Measurements from ENCODE around the gene SPATA3. TPM values are rescaled to one million over a fixed set of nuclear protein-coding genes. Genes with fewer than 3 reads are reported as not detected.
A peak's percentile ranks its signal among the peaks of the same experiment; 100 is the strongest.

The SPATA3 gene
- polyA plus RNA-seq, 6 donors from 2014 or later = not detected

GRCh38 chr2:230974096-230974913 is 21.6 kb upstream of the SPATA3 start:
- Mint-ChIP-seq H3K4me3 (peak overlapping the region in 1 of 8 donors; percentile 54), H3K9me3 (peaks cover 0 to 2% (median 0%) of the 10 kb centered on the region in 7 donors), H3K27me3 (peaks cover 23 to 30% (median 28%) of the 10 kb centered on the region in 3 donors), H3K27ac (peak overlapping the region in 3 of 6 donors; percentile 27 to 65 (median 56)), H3K4me1 (peaks cover 0 to 6% (median 3%) of the 10 kb centered on the region in 3 donors), H3K36me3 (no peaks in the 10 kb centered on the region)
- DNase-seq (no peak), ATAC-seq (ENCODE audit: low read depth in 2 of 2) (peak; percentile 69 to 84)

GRCh38 chr2:230975927-230976326 is 20.0 kb upstream of the SPATA3 start:
- Mint-ChIP-seq H3K36me3 (no peaks in the 10 kb centered on the region), H3K4me3 (no peak overlapping the region), H3K4me1 (peaks cover 0 to 6% (median 3%) of the 10 kb centered on the region in 3 donors), H3K27ac (no peak overlapping the region), H3K9me3 (peaks cover 0 to 2% (median 0%) of the 10 kb centered on the region in 7 donors), H3K27me3 (peaks cover 23 to 28% (median 26%) of the 10 kb centered on the region in 3 donors)
- ATAC-seq (ENCODE audit: low read depth in 2 of 2) = no peak
- no peak for DNase-seq

DNA sequence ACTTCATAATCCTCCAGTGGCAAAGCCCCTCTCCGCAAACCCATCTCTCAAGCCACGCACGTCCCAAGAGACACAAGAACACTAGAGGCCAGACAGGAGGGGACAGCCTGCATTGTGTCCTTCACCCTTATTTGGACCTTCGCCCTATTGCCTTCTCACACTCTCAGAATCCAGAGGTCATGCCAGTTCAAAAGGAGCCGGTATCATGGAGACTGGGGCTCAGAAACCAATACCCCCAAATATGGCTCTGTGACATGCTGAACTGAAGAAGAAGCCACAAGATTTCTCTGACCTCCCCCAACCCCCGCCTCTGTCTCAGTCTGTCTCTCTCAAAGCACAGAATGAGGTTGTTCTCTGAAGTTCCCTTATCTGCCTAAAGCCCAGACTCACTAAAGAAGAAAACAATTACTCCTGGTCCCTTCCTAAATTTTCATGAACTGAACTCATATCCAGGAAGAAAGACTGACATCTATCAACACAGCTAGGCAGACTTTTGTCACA is 19.2 kb upstream of the SPATA3 start:
- Mint-ChIP-seq H3K27ac (no peak overlapping the region), H3K4me3 (no peak overlapping the region), H3K27me3 (peaks cover 26 to 28% (median 27%) of the 10 kb centered on the region in 3 donors), H3K36me3 (no peaks in the 10 kb centered on the region), H3K9me3 (peaks cover 0 to 2% (median 0%) of the 10 kb centered on the region in 7 donors), H3K4me1 (peaks cover 0 to 6% (median 3%) of the 10 kb centered on the region in 3 donors)
- no peak for ATAC-seq (ENCODE audit: low read depth in 2 of 2)
- DNase-seq = no peak

GRCh38 chr2:230980468-230980867 is 15.5 kb upstream of the SPATA3 start:
- no peak for ATAC-seq (ENCODE audit: low read depth in 2 of 2)
- Mint-ChIP-seq H3K4me1 (no peaks in the 10 kb centered on the region), H3K9me3 (no peaks in the 10 kb centered on the region), H3K4me3 (no peak overlapping the region), H3K27ac (no peak overlapping the region), H3K27me3 (peaks cover 18 to 35% (median 34%) of the 10 kb centered on the region in 3 donors), H3K36me3 (no peaks in the 10 kb centered on the region)
- no peak for DNase-seq

DNA sequence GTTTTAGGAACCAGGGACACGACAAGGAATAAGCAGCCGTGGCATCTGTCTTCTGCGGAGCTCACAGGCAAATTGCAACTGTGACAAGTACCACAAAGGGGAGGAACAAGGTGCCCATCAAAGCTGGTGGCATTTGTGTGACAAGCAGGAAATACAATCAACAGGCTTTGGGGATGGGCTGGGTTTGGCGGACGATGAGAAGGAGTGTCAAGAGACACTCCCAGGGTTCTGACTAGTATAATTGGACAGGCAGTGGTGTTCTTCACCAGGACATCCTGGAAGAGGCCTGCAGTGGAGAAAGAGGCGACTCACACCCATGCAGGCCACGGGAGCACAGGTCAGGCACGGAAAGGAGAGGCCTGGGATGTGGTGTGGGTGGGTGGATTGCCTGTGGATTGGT is 14.2 kb upstream of the SPATA3 start:
- Mint-ChIP-seq H3K4me1 (no peaks in the 10 kb centered on the region), H3K27me3 (peaks cover 13 to 34% (median 31%) of the 10 kb centered on the region in 3 donors), H3K36me3 (no peaks in the 10 kb centered on the region), H3K4me3 (no peak overlapping the region), H3K9me3 (no peaks in the 10 kb centered on the region), H3K27ac (no peak overlapping the region)
- DNase-seq (no peak), ATAC-seq (ENCODE audit: low read depth in 2 of 2) (no peak)

DNA sequence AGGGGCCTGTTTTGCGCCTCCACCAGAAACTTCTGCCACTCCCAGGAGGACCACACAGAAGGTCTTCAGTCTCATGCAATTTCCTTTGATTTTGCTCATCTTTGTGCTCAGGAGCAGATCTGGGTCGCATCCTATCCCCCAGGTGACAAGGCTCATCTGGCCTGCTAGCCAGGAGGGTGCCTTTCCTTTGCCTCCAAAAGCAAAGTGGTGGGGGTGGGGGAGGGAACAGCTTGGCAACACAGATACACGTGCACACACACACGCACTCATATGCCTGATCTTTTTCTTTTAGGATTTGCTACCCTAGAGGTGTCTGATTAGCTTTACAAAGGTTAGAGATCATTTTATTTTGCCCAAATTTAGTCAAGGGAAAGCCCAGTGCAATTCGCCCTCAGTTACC is 13.8 kb upstream of the SPATA3 start:
- peaks cover 8 to 31% (median 30%) of the 10 kb centered on the region in 3 donors for H3K27me3 Mint-ChIP-seq
- H3K9me3 Mint-ChIP-seq = no peaks in the 10 kb centered on the region
- no peaks in the 10 kb centered on the region for H3K4me1 Mint-ChIP-seq
- H3K36me3 Mint-ChIP-seq = no peaks in the 10 kb centered on the region
- DNase-seq (no peak), ATAC-seq (ENCODE audit: low read depth in 2 of 2) (no peak)
- H3K4me3 Mint-ChIP-seq = no peak overlapping the region
- H3K27ac Mint-ChIP-seq = no peak overlapping the region

DNA sequence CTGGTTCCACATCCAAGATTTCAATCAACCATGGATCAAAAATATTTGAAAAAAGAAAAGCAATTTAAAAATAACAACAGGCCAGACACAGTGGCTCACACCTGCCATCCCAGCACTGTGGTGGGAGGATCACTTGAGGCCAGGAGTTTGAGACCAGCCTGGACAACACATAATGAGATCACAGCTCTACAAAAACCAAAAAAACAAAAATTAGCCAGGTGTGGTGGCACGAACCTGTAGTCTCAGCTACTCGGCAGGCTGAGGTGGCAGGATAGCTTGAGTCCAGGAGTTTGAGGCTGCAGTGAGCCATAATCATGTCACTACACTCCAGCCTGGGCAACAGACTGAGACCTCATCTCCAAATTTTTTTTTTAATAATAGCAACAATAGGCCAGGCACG is 13.4 kb upstream of the SPATA3 start:
- DNase-seq = no peak
- no peaks in the 10 kb centered on the region for H3K4me1 Mint-ChIP-seq
- ATAC-seq (ENCODE audit: low read depth in 2 of 2) = no peak
- H3K27me3 Mint-ChIP-seq = peaks cover 6 to 28% (median 26%) of the 10 kb centered on the region in 3 donors
- H3K27ac Mint-ChIP-seq = no peak overlapping the region
- no peaks in the 10 kb centered on the region for H3K9me3 Mint-ChIP-seq
- H3K36me3 Mint-ChIP-seq = no peaks in the 10 kb centered on the region
- no peak overlapping the region for H3K4me3 Mint-ChIP-seq

GRCh38 chr2:230983566-230983965 is 12.4 kb upstream of the SPATA3 start:
- no peak for ATAC-seq (ENCODE audit: low read depth in 2 of 2)
- H3K27ac Mint-ChIP-seq = no peak overlapping the region
- H3K36me3 Mint-ChIP-seq = no peaks in the 10 kb centered on the region
- peaks cover 9 to 36% (median 33%) of the 10 kb centered on the region in 3 donors for H3K27me3 Mint-ChIP-seq
- H3K9me3 Mint-ChIP-seq = no peaks in the 10 kb centered on the region
- no peak for DNase-seq
- no peak overlapping the region for H3K4me3 Mint-ChIP-seq
- H3K4me1 Mint-ChIP-seq = peaks cover 0 to 3% (median 0%) of the 10 kb centered on the region in 3 donors

DNA sequence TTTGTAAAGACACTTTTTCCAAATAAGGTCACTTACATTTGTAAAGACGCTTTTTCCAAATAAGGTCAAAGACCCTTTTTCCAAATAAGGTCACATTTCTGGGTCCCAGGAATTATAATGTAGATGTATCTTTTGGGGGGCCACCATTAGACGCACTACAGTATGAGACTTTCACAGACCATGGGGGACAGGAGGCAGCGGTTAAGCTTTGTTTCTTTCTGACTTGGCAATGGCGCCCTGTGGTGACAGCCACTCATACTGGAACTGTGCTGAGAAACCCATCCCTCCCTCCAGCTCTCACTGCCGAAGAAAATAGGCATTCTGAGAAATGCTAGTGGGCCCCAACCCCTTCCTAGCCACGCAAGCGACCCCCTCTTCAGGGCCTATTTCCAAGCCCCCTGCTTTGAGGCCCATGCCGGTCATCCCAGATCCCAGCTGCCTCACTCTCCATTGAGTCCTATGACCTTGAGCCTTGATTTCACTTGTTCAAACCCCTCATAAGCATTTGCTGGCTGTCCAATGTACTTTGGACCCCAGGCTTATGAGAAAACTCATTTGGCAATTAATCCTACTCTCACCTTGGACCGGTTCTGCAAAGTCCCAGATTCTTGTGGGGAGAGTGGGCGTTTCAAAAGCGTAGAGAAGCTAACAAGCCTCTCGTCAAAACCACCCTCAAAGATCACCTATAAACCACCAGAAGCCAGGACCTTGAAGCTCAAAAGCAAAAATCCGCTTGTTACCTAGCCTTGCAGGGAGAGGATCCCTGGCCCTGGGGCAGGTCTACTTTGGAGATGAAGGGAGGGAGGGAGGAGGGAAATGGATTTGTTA is 11.3 kb upstream of the SPATA3 start:
- Mint-ChIP-seq H3K9me3 (no peaks in the 10 kb centered on the region), H3K27ac (peak overlapping the region in 1 of 6 donors; percentile 82), H3K36me3 (no peaks in the 10 kb centered on the region), H3K4me3 (no peak overlapping the region), H3K27me3 (peaks cover 11 to 37% (median 37%) of the 10 kb centered on the region in 3 donors), H3K4me1 (peaks cover 0 to 3% (median 0%) of the 10 kb centered on the region in 3 donors)
- no peak for DNase-seq
- ATAC-seq (ENCODE audit: low read depth in 2 of 2) = no peak

GRCh38 chr2:230985519-230986231 is 10.2 kb upstream of the SPATA3 start:
- Mint-ChIP-seq H3K4me1 (peaks cover 0 to 3% (median 0%) of the 10 kb centered on the region in 3 donors), H3K4me3 (peak overlapping the region in 1 of 8 donors; percentile 61), H3K27me3 (peaks cover 11 to 41% (median 37%) of the 10 kb centered on the region in 3 donors), H3K27ac (peak overlapping the region in 1 of 6 donors; percentile 41), H3K36me3 (no peaks in the 10 kb centered on the region), H3K9me3 (no peaks in the 10 kb centered on the region)
- no peak for ATAC-seq (ENCODE audit: low read depth in 2 of 2)
- no peak for DNase-seq

DNA sequence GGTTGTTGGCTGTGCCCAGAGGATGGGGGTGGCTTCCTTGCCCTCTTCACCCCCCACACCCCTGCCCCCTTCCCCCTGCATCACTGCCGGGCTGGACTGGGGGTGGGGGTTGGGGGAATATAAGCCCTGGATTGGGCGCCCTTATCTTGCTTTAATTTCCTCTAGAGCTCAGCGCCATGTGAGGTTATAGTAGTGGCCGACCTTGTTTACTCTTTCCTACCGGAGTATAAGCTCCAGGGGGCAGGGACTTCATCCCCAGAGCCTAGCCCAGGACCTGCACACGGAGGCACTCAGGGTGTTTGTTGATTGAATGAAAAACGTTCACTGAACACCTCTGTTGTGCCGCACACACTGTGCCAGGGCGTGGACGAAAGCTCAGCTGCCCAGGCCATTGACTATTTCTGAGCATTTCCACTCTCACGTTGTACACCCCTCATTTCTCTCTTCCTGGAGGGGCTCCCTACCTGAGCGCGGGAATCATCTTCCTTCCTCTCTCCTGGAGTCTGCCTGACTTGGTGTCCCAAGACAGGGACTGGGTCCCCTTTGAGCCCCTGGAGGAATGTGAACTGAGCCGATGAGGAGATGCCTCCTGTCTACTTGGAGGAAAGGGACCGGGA is 9.3 kb upstream of the SPATA3 start:
- peak overlapping the region in 3 of 6 donors; percentile 15 to 41 (median 36) for H3K27ac Mint-ChIP-seq
- H3K36me3 Mint-ChIP-seq = no peaks in the 10 kb centered on the region
- H3K27me3 Mint-ChIP-seq = peaks cover 15 to 44% (median 43%) of the 10 kb centered on the region in 3 donors
- DNase-seq (no peak), ATAC-seq (ENCODE audit: low read depth in 2 of 2) (no peak)
- peak overlapping the region in 6 of 8 donors; percentile 53 to 74 (median 67) for H3K4me3 Mint-ChIP-seq
- H3K9me3 Mint-ChIP-seq = no peaks in the 10 kb centered on the region
- peaks cover 0 to 3% (median 0%) of the 10 kb centered on the region in 3 donors for H3K4me1 Mint-ChIP-seq

- ATAC-seq (ENCODE audit: low read depth in 2 of 2) (peak; percentile 67 to 79), DNase-seq (peak; percentile 65)
- H3K27ac Mint-ChIP-seq = no peak overlapping the region
- no peaks in the 10 kb centered on the region for H3K36me3 Mint-ChIP-seq
- peaks cover 21 to 50% (median 45%) of the 10 kb centered on the region in 3 donors for H3K27me3 Mint-ChIP-seq
- H3K4me1 Mint-ChIP-seq = peaks cover 0 to 3% (median 0%) of the 10 kb centered on the region in 3 donors
- no peaks in the 10 kb centered on the region for H3K9me3 Mint-ChIP-seq
- H3K4me3 Mint-ChIP-seq = peak overlapping the region in 7 of 8 donors; percentile 15 to 74 (median 66)
Observed at GRCh38 chr2:230987137-230988020, 8.5 kb upstream of the SPATA3 start.
